Vagina (tissue), 2 donors: ENCODE measurements around the gene RAD51C.

Source experiments
- POLR2A ChIP-seq, 2 donors: fragments of 450-650 bp; IDR thresholded peaks; one replicate each; pipeline ENCODE4 v1.6.1; 2017; ENCODE audit warnings: antibody characterized with exemption in 2 of 2, mild to moderate bottlenecking in 2 of 2, moderate library complexity in 2 of 2
- POLR2AphosphoS5 ChIP-seq, 2 donors: sonication (generic); formaldehyde crosslinking; IDR thresholded peaks; one replicate each; pipeline ENCODE4 v1.9.0; 2017; ENCODE audit warnings: antibody characterized with exemption in 2 of 2, mild to moderate bottlenecking in 2 of 2, low read depth in 1 of 2; ENCODE audit not compliant: insufficient read depth in 1 of 2
- TF ChIP-seq, protein P1 (sequence below), 3 experiments: fragments of 450-650 bp in 2 of 3; fragments of 200-600 bp in 1 of 3; sonication (generic) in 1 of 3; IDR thresholded peaks; one replicate each; pipeline ENCODE4 v1.5.1; 2017 to 2019; ENCODE audit warnings: antibody characterized with exemption in 3 of 3, mild to moderate bottlenecking in 2 of 3, moderate library complexity in 2 of 3

DNA sequence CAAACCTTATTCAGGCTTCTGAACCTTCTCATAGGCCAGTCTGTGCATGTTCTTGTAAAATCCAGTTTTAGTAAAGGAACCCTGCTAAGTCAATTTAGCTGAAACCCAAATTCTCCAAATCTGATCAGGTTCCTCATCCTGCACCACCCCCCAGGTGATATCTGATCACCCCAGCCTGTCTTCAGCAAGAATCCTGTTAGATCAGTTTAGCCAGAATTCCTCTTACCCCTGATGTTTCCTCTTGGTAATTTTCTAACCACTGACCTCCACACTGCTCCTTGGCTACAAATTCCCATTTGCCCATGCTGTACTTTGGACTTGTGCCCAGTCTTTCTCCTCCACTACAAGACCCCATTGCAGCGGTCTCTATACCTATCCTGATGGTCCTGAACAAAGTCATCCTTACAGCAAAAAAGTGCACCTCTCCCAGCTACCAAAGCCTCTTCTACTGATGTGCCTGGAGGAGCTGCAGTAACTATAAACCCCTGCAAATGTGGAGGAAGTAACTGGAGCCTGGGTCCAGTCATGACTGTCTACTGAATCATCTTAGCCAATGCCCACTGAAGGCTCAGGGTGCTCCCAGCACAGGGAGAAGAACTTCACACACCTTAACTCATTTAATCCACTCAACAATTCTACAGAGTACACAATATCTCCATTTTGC lies 24.3 kb upstream of the RAD51C start:
- TF ChIP-seq POLR2AphosphoS5 (IDR thresholded peaks at IDR 0.05; ENCODE audit: insufficient read depth in 1 of 2, low read depth in 1 of 2) (no peak), POLR2A (IDR thresholded peaks at IDR 0.05) (no peak)
- TF ChIP-seq, protein P1, sequence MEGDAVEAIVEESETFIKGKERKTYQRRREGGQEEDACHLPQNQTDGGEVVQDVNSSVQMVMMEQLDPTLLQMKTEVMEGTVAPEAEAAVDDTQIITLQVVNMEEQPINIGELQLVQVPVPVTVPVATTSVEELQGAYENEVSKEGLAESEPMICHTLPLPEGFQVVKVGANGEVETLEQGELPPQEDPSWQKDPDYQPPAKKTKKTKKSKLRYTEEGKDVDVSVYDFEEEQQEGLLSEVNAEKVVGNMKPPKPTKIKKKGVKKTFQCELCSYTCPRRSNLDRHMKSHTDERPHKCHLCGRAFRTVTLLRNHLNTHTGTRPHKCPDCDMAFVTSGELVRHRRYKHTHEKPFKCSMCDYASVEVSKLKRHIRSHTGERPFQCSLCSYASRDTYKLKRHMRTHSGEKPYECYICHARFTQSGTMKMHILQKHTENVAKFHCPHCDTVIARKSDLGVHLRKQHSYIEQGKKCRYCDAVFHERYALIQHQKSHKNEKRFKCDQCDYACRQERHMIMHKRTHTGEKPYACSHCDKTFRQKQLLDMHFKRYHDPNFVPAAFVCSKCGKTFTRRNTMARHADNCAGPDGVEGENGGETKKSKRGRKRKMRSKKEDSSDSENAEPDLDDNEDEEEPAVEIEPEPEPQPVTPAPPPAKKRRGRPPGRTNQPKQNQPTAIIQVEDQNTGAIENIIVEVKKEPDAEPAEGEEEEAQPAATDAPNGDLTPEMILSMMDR (IDR thresholded peaks at IDR 0.05): no peak
